ENCODE data around the gene NR3C1. TPM values are rescaled to one million over a fixed set of nuclear protein-coding genes. Genes with fewer than 3 reads are reported as not detected.

Gene NR3C1
- total and polyA plus RNA-seq, 4 donors = 16.0 to 105 (median 39.0) TPM

- intact Hi-C loops (cut with DNase I) = no loop called here
- Histone ChIP-seq H3K9me3 (ENCODE audit: control insufficient read depth, low read length) (no peaks in the 10 kb centered on the region), H3K27me3 (ENCODE audit: control insufficient read depth in 1 of 2, insufficient read depth in 2 of 2, low read length in 1 of 2) (no peaks in the 10 kb centered on the region), H3K4me3 (ENCODE audit: low read length in 2 of 2) (no peak overlapping the region), H3K4me1 (ENCODE audit: control insufficient read depth in 1 of 2, insufficient read depth in 2 of 2, low read length in 2 of 2) (peaks cover 1 to 2% of the 10 kb centered on the region in 2 donors), H3K36me3 (ENCODE audit: control insufficient read depth in 1 of 2, insufficient read depth in 2 of 2, low read length in 1 of 2) (no peaks in the 10 kb centered on the region), H3K27ac (ENCODE audit: low read depth in 1 of 2, low read length in 2 of 2) (no peak overlapping the region)
- no peak for DNase-seq
- 92 to 96% methylated on average over 3 of the region's 3 CpGs for WGBS, 2 donors
- ATAC-seq (ENCODE audit: low FRiP score) = no peak
Measured at GRCh38 chr5:143383988-143384387, 19.5 kb downstream of the NR3C1 start.

- H3K27ac ChIP-seq (ENCODE audit: low read depth in 1 of 2, low read length in 2 of 2) = no peak overlapping the region
- DNase-seq (no peak), ATAC-seq (ENCODE audit: low FRiP score) (no peak)
- no peaks in the 10 kb centered on the region for H3K36me3 ChIP-seq (ENCODE audit: control insufficient read depth in 1 of 2, insufficient read depth in 2 of 2, low read length in 1 of 2)
- intact Hi-C loops (cut with DNase I) = no loop called here
- 38 to 48% methylated on average over 2 of the region's 2 CpGs for WGBS, 2 donors
- no peak overlapping the region for H3K4me3 ChIP-seq (ENCODE audit: low read length in 2 of 2)
- no peaks in the 10 kb centered on the region for H3K27me3 ChIP-seq (ENCODE audit: control insufficient read depth in 1 of 2, insufficient read depth in 2 of 2, low read length in 1 of 2)
- no peaks in the 10 kb centered on the region for H3K9me3 ChIP-seq (ENCODE audit: control insufficient read depth, low read length)
- peaks cover 2 to 12% of the 10 kb centered on the region in 2 donors for H3K4me1 ChIP-seq (ENCODE audit: control insufficient read depth in 1 of 2, insufficient read depth in 2 of 2, low read length in 2 of 2)
Measured at GRCh38 chr5:143379606-143380005, 23.9 kb downstream of the NR3C1 start.

- Histone ChIP-seq H3K27ac (ENCODE audit: low read depth in 1 of 2, low read length in 2 of 2) (no peak overlapping the region), H3K27me3 (ENCODE audit: control insufficient read depth in 1 of 2, insufficient read depth in 2 of 2, low read length in 1 of 2) (no peaks in the 10 kb centered on the region), H3K9me3 (ENCODE audit: control insufficient read depth, low read length) (no peaks in the 10 kb centered on the region), H3K4me3 (ENCODE audit: low read length in 2 of 2) (no peak overlapping the region), H3K36me3 (ENCODE audit: control insufficient read depth in 1 of 2, insufficient read depth in 2 of 2, low read length in 1 of 2) (no peaks in the 10 kb centered on the region), H3K4me1 (ENCODE audit: control insufficient read depth in 1 of 2, insufficient read depth in 2 of 2, low read length in 2 of 2) (peaks cover 2 to 15% of the 10 kb centered on the region in 2 donors)
- intact Hi-C loops (cut with DNase I) = no loop called here
- ATAC-seq (ENCODE audit: low FRiP score) (no peak), DNase-seq (no peak)
- 83 to 84% methylated on average over 5 of the region's 5 CpGs for WGBS, 2 donors
Measured at GRCh38 chr5:143376911-143377813, 26.3 kb downstream of the NR3C1 start.

GRCh38 chr5:143376195-143376779 is 27.2 kb downstream of the NR3C1 start:
- intact Hi-C loops (cut with DNase I) = no loop called here
- DNase-seq = no peak
- 99% methylated on average over 3 of the region's 3 CpGs for WGBS, 2 donors
- Histone ChIP-seq H3K27ac (ENCODE audit: low read depth in 1 of 2, low read length in 2 of 2) (no peak overlapping the region), H3K4me1 (ENCODE audit: control insufficient read depth in 1 of 2, insufficient read depth in 2 of 2, low read length in 2 of 2) (peaks cover 2 to 15% of the 10 kb centered on the region in 2 donors), H3K36me3 (ENCODE audit: control insufficient read depth in 1 of 2, insufficient read depth in 2 of 2, low read length in 1 of 2) (no peaks in the 10 kb centered on the region), H3K4me3 (ENCODE audit: low read length in 2 of 2) (no peak overlapping the region), H3K27me3 (ENCODE audit: control insufficient read depth in 1 of 2, insufficient read depth in 2 of 2, low read length in 1 of 2) (no peaks in the 10 kb centered on the region), H3K9me3 (ENCODE audit: control insufficient read depth, low read length) (no peaks in the 10 kb centered on the region)
- no peak for ATAC-seq (ENCODE audit: low FRiP score)

GRCh38 chr5:143374496-143375217 is 28.8 kb downstream of the NR3C1 start:
- WGBS, 2 donors = 71% methylated on average over 6 of the region's 6 CpGs
- DNase-seq (no peak), ATAC-seq (ENCODE audit: low FRiP score) (no peak)
- intact Hi-C loops (cut with DNase I) = no loop called here
- Histone ChIP-seq H3K27ac (ENCODE audit: low read depth in 1 of 2, low read length in 2 of 2) (no peak overlapping the region), H3K27me3 (ENCODE audit: control insufficient read depth in 1 of 2, insufficient read depth in 2 of 2, low read length in 1 of 2) (no peaks in the 10 kb centered on the region), H3K9me3 (ENCODE audit: control insufficient read depth, low read length) (no peaks in the 10 kb centered on the region), H3K36me3 (ENCODE audit: control insufficient read depth in 1 of 2, insufficient read depth in 2 of 2, low read length in 1 of 2) (no peaks in the 10 kb centered on the region), H3K4me1 (ENCODE audit: control insufficient read depth in 1 of 2, insufficient read depth in 2 of 2, low read length in 2 of 2) (peaks cover 2 to 15% of the 10 kb centered on the region in 2 donors), H3K4me3 (ENCODE audit: low read length in 2 of 2) (no peak overlapping the region)

GRCh38 chr5:143373076-143373475 is 30.4 kb downstream of the NR3C1 start:
- no peak overlapping the region for H3K27ac ChIP-seq (ENCODE audit: low read depth in 1 of 2, low read length in 2 of 2)
- no peaks in the 10 kb centered on the region for H3K27me3 ChIP-seq (ENCODE audit: control insufficient read depth in 1 of 2, insufficient read depth in 2 of 2, low read length in 1 of 2)
- ATAC-seq (ENCODE audit: low FRiP score) (no peak), DNase-seq (no peak)
- H3K4me3 ChIP-seq (ENCODE audit: low read length in 2 of 2) = no peak overlapping the region
- WGBS, 2 donors = 75 to 81% methylated on average over 3 of the region's 3 CpGs
- no peaks in the 10 kb centered on the region for H3K9me3 ChIP-seq (ENCODE audit: control insufficient read depth, low read length)
- intact Hi-C loops (cut with DNase I) = no loop called here
- H3K36me3 ChIP-seq (ENCODE audit: control insufficient read depth in 1 of 2, insufficient read depth in 2 of 2, low read length in 1 of 2) = no peaks in the 10 kb centered on the region
- peaks cover 2 to 15% of the 10 kb centered on the region in 2 donors for H3K4me1 ChIP-seq (ENCODE audit: control insufficient read depth in 1 of 2, insufficient read depth in 2 of 2, low read length in 2 of 2)

GRCh38 chr5:143372187-143372829 is 31.2 kb downstream of the NR3C1 start:
- Histone ChIP-seq H3K9me3 (ENCODE audit: control insufficient read depth, low read length) (no peaks in the 10 kb centered on the region), H3K27ac (ENCODE audit: low read depth in 1 of 2, low read length in 2 of 2) (no peak overlapping the region), H3K4me3 (ENCODE audit: low read length in 2 of 2) (no peak overlapping the region), H3K36me3 (ENCODE audit: control insufficient read depth in 1 of 2, insufficient read depth in 2 of 2, low read length in 1 of 2) (no peaks in the 10 kb centered on the region), H3K27me3 (ENCODE audit: control insufficient read depth in 1 of 2, insufficient read depth in 2 of 2, low read length in 1 of 2) (no peaks in the 10 kb centered on the region), H3K4me1 (ENCODE audit: control insufficient read depth in 1 of 2, insufficient read depth in 2 of 2, low read length in 2 of 2) (peaks cover 2 to 14% of the 10 kb centered on the region in 2 donors)
- no peak for DNase-seq
- no peak for ATAC-seq (ENCODE audit: low FRiP score)
- intact Hi-C loops (cut with DNase I) = no loop called here
- WGBS, 2 donors = 82% methylated on average over 4 of the region's 4 CpGs

- H3K27ac ChIP-seq (ENCODE audit: low read depth in 1 of 2, low read length in 2 of 2) = no peak overlapping the region
- no peak overlapping the region for H3K4me3 ChIP-seq (ENCODE audit: low read length in 2 of 2)
- H3K27me3 ChIP-seq (ENCODE audit: control insufficient read depth in 1 of 2, insufficient read depth in 2 of 2, low read length in 1 of 2) = no peaks in the 10 kb centered on the region
- no peaks in the 10 kb centered on the region for H3K36me3 ChIP-seq (ENCODE audit: control insufficient read depth in 1 of 2, insufficient read depth in 2 of 2, low read length in 1 of 2)
- H3K4me1 ChIP-seq (ENCODE audit: control insufficient read depth in 1 of 2, insufficient read depth in 2 of 2, low read length in 2 of 2) = peaks cover 0 to 4% of the 10 kb centered on the region in 2 donors
- intact Hi-C loops (cut with DNase I) = no loop called here
- WGBS, 2 donors = 81% methylated on average over 3 of the region's 3 CpGs
- ATAC-seq (ENCODE audit: low FRiP score) (no peak), DNase-seq (no peak)
- no peaks in the 10 kb centered on the region for H3K9me3 ChIP-seq (ENCODE audit: control insufficient read depth, low read length)
Measured at GRCh38 chr5:143370440-143370839, 33.0 kb downstream of the NR3C1 start.

All from aorta (tissue), 5 donors.